IMR-90 (cell line): ENCODE results near the gene DPP6. TPM values are rescaled to one million over a fixed set of nuclear protein-coding genes. Genes with fewer than 3 reads are reported as not detected.

Source experiments
- ATAC-seq: fragments of 200-7000 bp; cut with Tn5 transposase; 2 replicates; pipeline ENCODE4 v1.9.1; 2020; ENCODE audit warnings: low read depth, mild to moderate bottlenecking, moderate library complexity
- BruUV-seq: library from RNA; stranded (reverse); fragments of 400-500 nt; replicated peaks from 2 replicates; lab custom pipeline; 2021; lab: Mats Ljungman, UMichigan
- CTCF ChIA-PET: fragments of 300-600 bp; formaldehyde crosslinking; extraction: SDS; loops from one replicate; lab custom pipeline; 2021; ENCODE audit warnings: antibody characterized with exemption; lab: Yijun Ruan, JAX
- POLR2A ChIA-PET: fragments of 300-600 bp; sonication (Branson Sonifier 250); formaldehyde crosslinking; loops from one replicate; lab custom pipeline; 2022; ENCODE audit warnings: antibody characterized with exemption; ENCODE audit not compliant: unreplicated experiment; lab: Charles Lee
- DNase-seq: peaks from one replicate; pipeline ENCODE4 v3.0.0; 2013
- H2AFZ ChIP-seq: replicated peaks from 2 replicates; pipeline ENCODE3; 2013; ENCODE audit warnings: low read length, mild to moderate bottlenecking; ENCODE audit not compliant: poor library complexity
- H2AK5ac ChIP-seq: 2 replicates; pipeline ENCODE4 v1.6.1; 2013; ENCODE audit warnings: low read depth, low read length, inconsistent platforms
- H2AK9ac ChIP-seq: replicated peaks from 2 replicates; pipeline ENCODE3; 2013; ENCODE audit warnings: mild to moderate bottlenecking, low read depth, low read length, moderate library complexity; ENCODE audit not compliant: poor library complexity
- H2BK120ac ChIP-seq: 2 replicates; pipeline ENCODE4 v1.6.1; 2013; ENCODE audit warnings: low read depth, low read length, inconsistent platforms
- H2BK15ac ChIP-seq: 3 replicates; pipeline ENCODE4 v1.6.1; 2013; ENCODE audit warnings: low read depth, low read length, inconsistent platforms
- H2BK20ac ChIP-seq: 2 replicates; pipeline ENCODE4 v1.6.1; 2013; ENCODE audit warnings: low read depth, mild to moderate bottlenecking, inconsistent platforms, low read length, moderate library complexity
- H2BK5ac ChIP-seq: 2 replicates; pipeline ENCODE4 v1.6.1; 2013; ENCODE audit warnings: mild to moderate bottlenecking, low read depth, low read length, inconsistent platforms; ENCODE audit not compliant: poor library complexity, severe bottlenecking
- H3K14ac ChIP-seq: replicated peaks from 2 replicates; pipeline ENCODE4 v1.6.1; 2013; ENCODE audit warnings: low read depth, low read length, inconsistent platforms
- H3K18ac ChIP-seq: 2 replicates; pipeline ENCODE4 v1.6.1; 2013; ENCODE audit warnings: low read depth, low read length, control low read depth
- H3K23ac ChIP-seq: 2 replicates; pipeline ENCODE4 v1.6.1; 2013; ENCODE audit warnings: low read depth, low read length, inconsistent platforms
- H3K27ac ChIP-seq: 2 replicates; pipeline ENCODE4 v1.5.1; 2013; ENCODE audit warnings: mild to moderate bottlenecking, control low read depth, low read length; ENCODE audit not compliant: insufficient read depth
- H3K27me3 ChIP-seq: 2 replicates; pipeline ENCODE4 v1.6.1; 2013; ENCODE audit warnings: low read length; ENCODE audit not compliant: control insufficient read depth, insufficient read depth
- H3K36me3 ChIP-seq: 2 replicates; pipeline ENCODE4 v1.6.1; 2013; ENCODE audit warnings: low read length, mixed read lengths; ENCODE audit not compliant: control insufficient read depth, insufficient read depth
- H3K4ac ChIP-seq: 2 replicates; pipeline ENCODE4 v1.6.1; 2013; ENCODE audit warnings: low read depth, low read length, inconsistent platforms
- H3K4me1 ChIP-seq: 2 replicates; pipeline ENCODE4 v1.6.1; 2013; ENCODE audit warnings: low read length, mixed read lengths; ENCODE audit not compliant: control insufficient read depth, insufficient read depth
- H3K4me2 ChIP-seq: 2 replicates; pipeline ENCODE4 v1.6.1; 2013; ENCODE audit warnings: low read depth, mild to moderate bottlenecking, control low read depth, low read length, moderate library complexity
- H3K4me3 ChIP-seq: 2 replicates; pipeline ENCODE4 v1.5.1; 2013; ENCODE audit warnings: low read depth, mild to moderate bottlenecking, control low read depth, low read length, moderate library complexity; ENCODE audit not compliant: insufficient read depth
- H3K56ac ChIP-seq: 2 replicates; pipeline ENCODE4 v1.6.1; 2013; ENCODE audit warnings: low read length, inconsistent platforms; ENCODE audit not compliant: insufficient read depth; ENCODE audit errors: extremely low read depth
- H3K79me1 ChIP-seq, 2 experiments: 2 replicates each; pipeline ENCODE4 v1.6.1; 2013; ENCODE audit warnings: low read length in 2 of 2, inconsistent platforms in 1 of 2, low read depth in 1 of 2
- H3K9ac ChIP-seq: 2 replicates; pipeline ENCODE4 v1.6.1; 2013; ENCODE audit warnings: low read depth, low read length, control low read depth
- H3K9me1 ChIP-seq: 2 replicates; pipeline ENCODE4 v1.6.1; 2013; ENCODE audit warnings: low read length, inconsistent platforms; ENCODE audit not compliant: insufficient read depth
- H3K9me3 ChIP-seq: 2 replicates; pipeline ENCODE4 v1.6.1; 2013; ENCODE audit warnings: low read length; ENCODE audit not compliant: control insufficient read depth, insufficient read depth
- H4K20me1 ChIP-seq: 2 replicates; pipeline ENCODE4 v1.6.1; 2013; ENCODE audit warnings: low read length, inconsistent platforms; ENCODE audit not compliant: insufficient read depth
- H4K5ac ChIP-seq: 2 replicates; pipeline ENCODE4 v1.6.1; 2013; ENCODE audit warnings: mild to moderate bottlenecking, low read depth, low read length, control low read depth
- H4K8ac ChIP-seq, 2 experiments: 2 replicates each; pipeline ENCODE4 v1.6.1; 2013; ENCODE audit warnings: low read depth in 2 of 2, low read length in 2 of 2, control low read depth in 1 of 2, inconsistent platforms in 1 of 2
- H4K91ac ChIP-seq: 2 replicates; pipeline ENCODE4 v1.6.1; 2013; ENCODE audit warnings: low read depth, low read length, inconsistent platforms; ENCODE audit not compliant: insufficient read depth
- BHLHE40 ChIP-seq: fragments of 150-350 bp; IDR thresholded peaks from 2 replicates; pipeline ENCODE4 v1.6.1; 2016; ENCODE audit warnings: mild to moderate bottlenecking, low read depth, low read length
- CEBPB ChIP-seq: IDR thresholded peaks from 2 replicates; pipeline ENCODE4 v1.6.1; 2012; ENCODE audit warnings: low read depth, low read length, improper control_type of control experiment
- CHD1 ChIP-seq: IDR thresholded peaks from 2 replicates; pipeline ENCODE4 v1.6.1; 2012; ENCODE audit warnings: low read depth, low read length, improper control_type of control experiment
- FOS ChIP-seq: fragments of 150-350 bp; IDR thresholded peaks from 2 replicates; pipeline ENCODE4 v1.6.1; 2016; ENCODE audit warnings: low read depth, low read length
- MAFK ChIP-seq: IDR thresholded peaks from 2 replicates; pipeline ENCODE4 v1.6.1; 2012; ENCODE audit warnings: low read depth, low read length, improper control_type of control experiment
- MAZ ChIP-seq: IDR thresholded peaks from 2 replicates; pipeline ENCODE4 v1.6.1; 2012; ENCODE audit warnings: low read depth, mild to moderate bottlenecking, low read length, improper control_type of control experiment, moderate library complexity, borderline replicate concordance
- MXI1 ChIP-seq: IDR thresholded peaks from 2 replicates; pipeline ENCODE4 v1.6.1; 2012; ENCODE audit warnings: low read depth, mild to moderate bottlenecking, low read length, moderate library complexity, borderline replicate concordance
- NFE2L2 ChIP-seq: fragments of 150-350 bp; IDR thresholded peaks from 2 replicates; pipeline ENCODE4 v1.6.1; 2016; ENCODE audit warnings: low read depth, mild to moderate bottlenecking, low read length
- POLR2A ChIP-seq: IDR thresholded peaks from 2 replicates; pipeline ENCODE4 v1.6.1; 2012; ENCODE audit warnings: mild to moderate bottlenecking, low read depth, low read length
- RAD21 ChIP-seq: IDR thresholded peaks from 2 replicates; pipeline ENCODE4 v1.6.1; 2012; ENCODE audit warnings: low read length, improper control_type of control experiment
- RCOR1 ChIP-seq: IDR thresholded peaks from 2 replicates; pipeline ENCODE4 v1.6.1; 2012; ENCODE audit warnings: mild to moderate bottlenecking, low read length, improper control_type of control experiment; ENCODE audit not compliant: insufficient replicate concordance
- RFX5 ChIP-seq: IDR thresholded peaks from 2 replicates; pipeline ENCODE4 v1.8.0; 2012; ENCODE audit warnings: low read depth, mild to moderate bottlenecking, low read length, moderate library complexity
- SMC3 ChIP-seq: fragments of 150-350 bp; IDR thresholded peaks from 2 replicates; pipeline ENCODE4 v1.6.1; 2016; ENCODE audit warnings: low read depth, mild to moderate bottlenecking, antibody characterized with exemption, low read length, moderate library complexity
- WGBS, 2 experiments: methylation state at CpG; one replicate each; pipeline versions ENCODE4 v1.1.5 to v1.1.7; 2013; ENCODE audit warnings: missing lambda C conversion rate in 2 of 2; ENCODE audit not compliant: insufficient read length in 1 of 2; ENCODE audit errors: extremely low coverage in 2 of 2; 5-methylcytosine and 5-hydroxymethylcytosine counted together
- dilution Hi-C: fragments of 300-500 bp; cut with HindIII; formaldehyde crosslinking; loops from one replicate; pipeline ENCODE4 v1.14.3; 2018; ENCODE audit warnings: low sequenced_read_pairs; ENCODE audit not compliant: unreplicated experiment
- in situ Hi-C: fragments of 300-500 bp; cut with MboI; formaldehyde crosslinking; loops from 3 replicates; pipeline ENCODE4 v1.14.3; 2019; ENCODE audit warnings: low sequenced_read_pairs, inconsistent platforms, mixed read lengths
- intact Hi-C: fragments of 100-400 bp; cut with micrococcal nuclease; formaldehyde crosslinking; loops from 2 replicates; pipeline ENCODE4 v1.10.0; 2022
- polyA plus RNA-seq, 3 experiments: library from polyadenylated mRNA; depleted of rRNA; stranded (reverse); fragments of >200 nt; gene quantifications; 2 replicates each; pipeline ENCODE4 v1.2.3, GENCODE V29; 2012; ENCODE audit warnings: low replicate concordance in 1 of 3
- total RNA-seq: library from RNA; depleted of rRNA; stranded (reverse); fragments of >200 nt; gene quantifications from 2 replicates; pipeline ENCODE4 v1.2.3, GENCODE V29; 2012
- TF ChIP-seq, protein P1 (sequence below): fragments of 150-350 bp; IDR thresholded peaks from 2 replicates; pipeline ENCODE4 v1.6.1; 2016; ENCODE audit warnings: low read depth, mild to moderate bottlenecking, low read length, moderate library complexity, borderline replicate concordance
- TF ChIP-seq, protein P2 (sequence below): fragments of 150-350 bp; IDR thresholded peaks from 2 replicates; pipeline ENCODE4 v1.6.1; 2017; ENCODE audit warnings: mild to moderate bottlenecking, antibody characterized with exemption, low read length, low read depth
- TF ChIP-seq, protein P3 (sequence below): conservative IDR thresholded peaks from 2 replicates; pipeline ENCODE4 v1.5.1; 2012; ENCODE audit warnings: mild to moderate bottlenecking, low read depth, low read length, improper control_type of control experiment

Gene DPP6
- total and polyA plus RNA-seq, 2 of the 4 experiments (the other 2 are of a cell fraction), result not detected

DNA sequence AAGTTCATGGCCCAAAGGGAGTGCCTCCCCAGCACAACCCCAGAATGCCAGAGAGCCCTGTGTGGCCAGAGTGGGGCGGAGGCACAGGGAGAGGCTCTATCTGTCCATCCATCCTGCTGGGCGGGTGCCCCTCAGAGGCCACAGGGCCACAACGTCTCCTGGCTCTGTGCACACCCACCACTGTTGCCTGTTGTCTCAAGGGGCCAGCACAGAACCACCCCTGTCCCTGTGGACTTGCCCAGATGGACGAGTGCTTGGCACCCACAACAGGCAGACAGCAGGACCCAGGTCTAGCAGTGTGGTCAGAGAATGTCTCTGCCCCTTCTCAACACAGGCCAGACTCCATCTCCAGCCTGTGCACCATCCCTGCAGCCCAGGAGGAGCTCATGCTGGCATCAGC lies 857.9 kb downstream of the DPP6 start:
- TF ChIP-seq MAZ, result no peak
- TF ChIP-seq, protein P1, sequence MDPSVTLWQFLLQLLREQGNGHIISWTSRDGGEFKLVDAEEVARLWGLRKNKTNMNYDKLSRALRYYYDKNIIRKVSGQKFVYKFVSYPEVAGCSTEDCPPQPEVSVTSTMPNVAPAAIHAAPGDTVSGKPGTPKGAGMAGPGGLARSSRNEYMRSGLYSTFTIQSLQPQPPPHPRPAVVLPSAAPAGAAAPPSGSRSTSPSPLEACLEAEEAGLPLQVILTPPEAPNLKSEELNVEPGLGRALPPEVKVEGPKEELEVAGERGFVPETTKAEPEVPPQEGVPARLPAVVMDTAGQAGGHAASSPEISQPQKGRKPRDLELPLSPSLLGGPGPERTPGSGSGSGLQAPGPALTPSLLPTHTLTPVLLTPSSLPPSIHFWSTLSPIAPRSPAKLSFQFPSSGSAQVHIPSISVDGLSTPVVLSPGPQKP, result no peak
- TF ChIP-seq, protein P2, sequence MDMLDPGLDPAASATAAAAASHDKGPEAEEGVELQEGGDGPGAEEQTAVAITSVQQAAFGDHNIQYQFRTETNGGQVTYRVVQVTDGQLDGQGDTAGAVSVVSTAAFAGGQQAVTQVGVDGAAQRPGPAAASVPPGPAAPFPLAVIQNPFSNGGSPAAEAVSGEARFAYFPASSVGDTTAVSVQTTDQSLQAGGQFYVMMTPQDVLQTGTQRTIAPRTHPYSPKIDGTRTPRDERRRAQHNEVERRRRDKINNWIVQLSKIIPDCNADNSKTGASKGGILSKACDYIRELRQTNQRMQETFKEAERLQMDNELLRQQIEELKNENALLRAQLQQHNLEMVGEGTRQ, result no peak
- TF ChIP-seq NFE2L2, result no peak
- TF ChIP-seq RAD21, result no peak
- TF ChIP-seq FOS, result no peak
- TF ChIP-seq, protein P3, sequence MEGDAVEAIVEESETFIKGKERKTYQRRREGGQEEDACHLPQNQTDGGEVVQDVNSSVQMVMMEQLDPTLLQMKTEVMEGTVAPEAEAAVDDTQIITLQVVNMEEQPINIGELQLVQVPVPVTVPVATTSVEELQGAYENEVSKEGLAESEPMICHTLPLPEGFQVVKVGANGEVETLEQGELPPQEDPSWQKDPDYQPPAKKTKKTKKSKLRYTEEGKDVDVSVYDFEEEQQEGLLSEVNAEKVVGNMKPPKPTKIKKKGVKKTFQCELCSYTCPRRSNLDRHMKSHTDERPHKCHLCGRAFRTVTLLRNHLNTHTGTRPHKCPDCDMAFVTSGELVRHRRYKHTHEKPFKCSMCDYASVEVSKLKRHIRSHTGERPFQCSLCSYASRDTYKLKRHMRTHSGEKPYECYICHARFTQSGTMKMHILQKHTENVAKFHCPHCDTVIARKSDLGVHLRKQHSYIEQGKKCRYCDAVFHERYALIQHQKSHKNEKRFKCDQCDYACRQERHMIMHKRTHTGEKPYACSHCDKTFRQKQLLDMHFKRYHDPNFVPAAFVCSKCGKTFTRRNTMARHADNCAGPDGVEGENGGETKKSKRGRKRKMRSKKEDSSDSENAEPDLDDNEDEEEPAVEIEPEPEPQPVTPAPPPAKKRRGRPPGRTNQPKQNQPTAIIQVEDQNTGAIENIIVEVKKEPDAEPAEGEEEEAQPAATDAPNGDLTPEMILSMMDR, result no peak
- TF ChIP-seq POLR2A, result no peak
- TF ChIP-seq RFX5, result no peak
- TF ChIP-seq CEBPB, result no peak
- no peak for TF ChIP-seq RCOR1
- TF ChIP-seq SMC3, result no peak
- no peak for TF ChIP-seq BHLHE40
- TF ChIP-seq MXI1, result no peak
- no peak for TF ChIP-seq MAFK
- TF ChIP-seq CHD1, result no peak
- Histone ChIP-seq H4K8ac (no peak overlapping the region), H2BK120ac (no peak overlapping the region), H2AK9ac (no peak overlapping the region), H2BK5ac (no peak overlapping the region), H3K9me1 (no peaks in the 10 kb centered on the region), H2AK5ac (no peak overlapping the region), H3K56ac (no peak overlapping the region), H4K5ac (no peak overlapping the region), H3K36me3 (no peaks in the 10 kb centered on the region), H3K9ac (no peak overlapping the region), H2BK20ac (no peak overlapping the region), H3K4ac (no peak overlapping the region), H2AFZ (no peak overlapping the region), H3K27me3 (peaks cover 7% of the 10 kb centered on the region; the same call in 1 of the 2 replicates), H3K23ac (no peak overlapping the region), H3K4me3 (no peak overlapping the region), H3K79me1 (no peaks in the 10 kb centered on the region), H3K18ac (no peak overlapping the region), H3K9me3 (peaks cover 10% of the 10 kb centered on the region; the same call in 1 of the 2 replicates), H3K4me1 (no peaks in the 10 kb centered on the region), H3K27ac (no peak overlapping the region), H3K4me2 (no peak overlapping the region), H2BK15ac (no peak overlapping the region), H4K91ac (no peak overlapping the region), H3K14ac (no peak overlapping the region), H4K20me1 (no peaks in the 10 kb centered on the region)
- dilution Hi-C loops (no loop called here), in situ Hi-C loops (no loop called here), intact Hi-C loops (no loop called here)
- ATAC-seq (no peak), DNase-seq (no peak)
- WGBS, 2 experiments, result no CpG with 5 or more reads among the region's 4 CpGs
- BruUV-seq, result no TSS peak
- ChIA-PET POLR2A (no interaction called here), CTCF (interaction anchor here (1.3 kb wide), 1 partner anchor 43 kb away, joined by 3 read pairs; no protein-coding TSS in a partner anchor)
